WTC11 (cell line): ENCODE measurements around the gene TNFSF11.

ENCODE experiments used
- CREB1 ChIP-seq: sonication (generic); formaldehyde crosslinking; IDR thresholded peaks from 2 replicates; pipeline ENCODE4 v1.8.0; 2023; ENCODE audit warnings: mild to moderate bottlenecking, missing genetic modification reagents
- CTCF ChIP-seq: fragments of 200-600 bp; IDR thresholded peaks from 2 replicates; pipeline ENCODE4 v1.8.0; 2022; ENCODE audit warnings: antibody characterized with exemption
- ESRRA ChIP-seq: sonication (generic); formaldehyde crosslinking; IDR thresholded peaks from 2 replicates; pipeline ENCODE4 v1.8.1; 2022; ENCODE audit warnings: mild to moderate bottlenecking, missing genetic modification reagents, borderline replicate concordance
- ETV6 ChIP-seq: sonication (generic); formaldehyde crosslinking; IDR thresholded peaks from 2 replicates; pipeline ENCODE4 v1.8.1; 2022; ENCODE audit warnings: mild to moderate bottlenecking, missing genetic modification reagents
- GABPB1 ChIP-seq: sonication (generic); formaldehyde crosslinking; IDR thresholded peaks from 2 replicates; pipeline ENCODE4 v1.8.1; 2023; ENCODE audit warnings: mild to moderate bottlenecking, missing genetic modification reagents
- TCF7 ChIP-seq: sonication (generic); formaldehyde crosslinking; IDR thresholded peaks from 2 replicates; pipeline ENCODE4 v1.8.0; 2022; ENCODE audit warnings: mild to moderate bottlenecking, low read depth, missing genetic modification reagents, moderate library complexity
- TEAD4 ChIP-seq: sonication (generic); formaldehyde crosslinking; IDR thresholded peaks from 2 replicates; pipeline ENCODE4 v1.8.0; 2022; ENCODE audit warnings: mild to moderate bottlenecking, missing genetic modification reagents
- USF2 ChIP-seq: sonication (generic); formaldehyde crosslinking; IDR thresholded peaks from 2 replicates; pipeline ENCODE4 v1.8.1; 2023; ENCODE audit warnings: mild to moderate bottlenecking, missing genetic modification reagents, moderate library complexity
- ZBTB43 ChIP-seq: sonication (generic); formaldehyde crosslinking; IDR thresholded peaks from 2 replicates; pipeline ENCODE4 v1.8.1; 2023; ENCODE audit warnings: mild to moderate bottlenecking, missing genetic modification reagents
- ZNF263 ChIP-seq: sonication (generic); formaldehyde crosslinking; IDR thresholded peaks from 2 replicates; pipeline ENCODE4 v1.8.1; 2022; ENCODE audit warnings: low read depth, mild to moderate bottlenecking, moderate library complexity, missing genetic modification reagents
- ZNF396 ChIP-seq: fragments of 250-450 bp; sonication (Bioruptor Pico); IDR thresholded peaks from 2 replicates; pipeline ENCODE4 v1.8.0; 2021; ENCODE audit warnings: mild to moderate bottlenecking, moderate library complexity, borderline replicate concordance

GRCh38 chr13:42597505-42597904 is 23.6 kb downstream of the TNFSF11 start:
- no peak for TF ChIP-seq CTCF
- no peak for TF ChIP-seq TCF7
- TF ChIP-seq CREB1 (CRISPR knock-in tag): no peak
- TF ChIP-seq GABPB1 (CRISPR knock-in tag): no peak
- TF ChIP-seq USF2: no peak
- TF ChIP-seq ESRRA: no peak
- TF ChIP-seq ETV6 (CRISPR knock-in tag): no peak
- no peak for TF ChIP-seq ZNF396
- no peak for TF ChIP-seq ZBTB43
- no peak for TF ChIP-seq ZNF263
- no peak for TF ChIP-seq TEAD4 (CRISPR knock-in tag)
